Measurements from ENCODE around the gene ZNF8.

Gene ZNF8

GRCh38 chr19:58338336-58338735 lies 59.6 kb downstream of the ZNF8 start:
- no peak overlapping the region for H3K4me2 ChIP-seq (ENCODE audit: low read depth, low read length, poor library complexity, severe bottlenecking)
- H2AFZ ChIP-seq (ENCODE audit: low read length): no peak overlapping the region
- no peaks in the 10 kb centered on the region for H3K27me3 ChIP-seq (ENCODE audit: insufficient read depth, low read length, poor library complexity, severe bottlenecking)
- H3K9me2 ChIP-seq (replicated peaks; ENCODE audit: low read depth, low read length): no peaks in the 10 kb centered on the region
- no peaks in the 10 kb centered on the region for H4K20me1 ChIP-seq (ENCODE audit: insufficient read depth, low read length, poor library complexity, severe bottlenecking)
- peaks cover 21% of the 10 kb centered on the region for H3K4me1 ChIP-seq (ENCODE audit: insufficient read depth, low read length, poor library complexity, severe bottlenecking)
- no peaks in the 10 kb centered on the region for H3K9me3 ChIP-seq (ENCODE audit: insufficient read depth, low read depth, low read length)
- no peak overlapping the region for H3K9ac ChIP-seq (ENCODE audit: low read depth, low read length, poor library complexity, severe bottlenecking)
- TF ChIP-seq CTCF (conservative IDR thresholded peaks at IDR 0.05; ENCODE audit: low read length) (no peak), EZH2phosphoT487 (IDR thresholded peaks at IDR 0.05; ENCODE audit: borderline replicate concordance) (no peak)
- no peaks in the 10 kb centered on the region for H3K36me3 ChIP-seq (ENCODE audit: insufficient read depth, low read length)
- H3K79me2 ChIP-seq (ENCODE audit: insufficient read depth, low read length): no peaks in the 10 kb centered on the region
- H3K4me3 ChIP-seq (ENCODE audit: low read length, poor library complexity, severe bottlenecking): no peak overlapping the region
- no peaks in the 10 kb centered on the region for H3F3A ChIP-seq (ENCODE audit: low read depth)

- TF ChIP-seq EZH2phosphoT487 (IDR thresholded peaks at IDR 0.05; ENCODE audit: borderline replicate concordance): no peak
- peak; percentile 50 for TF ChIP-seq CTCF (conservative IDR thresholded peaks at IDR 0.05; ENCODE audit: low read length)
- Histone ChIP-seq H3K9me2 (replicated peaks; ENCODE audit: low read depth, low read length) (no peaks in the 10 kb centered on the region), H3K79me2 (ENCODE audit: insufficient read depth, low read length) (no peaks in the 10 kb centered on the region), H3K4me3 (ENCODE audit: low read length, poor library complexity, severe bottlenecking) (peak overlapping the region; percentile 0), H3K4me1 (ENCODE audit: insufficient read depth, low read length, poor library complexity, severe bottlenecking) (peaks cover 20% of the 10 kb centered on the region), H3K27me3 (ENCODE audit: insufficient read depth, low read length, poor library complexity, severe bottlenecking) (no peaks in the 10 kb centered on the region), H4K20me1 (ENCODE audit: insufficient read depth, low read length, poor library complexity, severe bottlenecking) (no peaks in the 10 kb centered on the region), H2AFZ (ENCODE audit: low read length) (no peak overlapping the region), H3K9me3 (ENCODE audit: insufficient read depth, low read depth, low read length) (no peaks in the 10 kb centered on the region), H3F3A (ENCODE audit: low read depth) (no peaks in the 10 kb centered on the region), H3K4me2 (ENCODE audit: low read depth, low read length, poor library complexity, severe bottlenecking) (peak overlapping the region; percentile 52), H3K36me3 (ENCODE audit: insufficient read depth, low read length) (no peaks in the 10 kb centered on the region), H3K9ac (ENCODE audit: low read depth, low read length, poor library complexity, severe bottlenecking) (no peak overlapping the region)
These were observed 60.2 kb downstream of the ZNF8 start for GRCh38 chr19:58338825-58339558.

GRCh38 chr19:58345558-58345957 lies 66.8 kb downstream of the ZNF8 start:
- no peak overlapping the region for H3K9ac ChIP-seq (ENCODE audit: low read depth, low read length, poor library complexity, severe bottlenecking)
- no peaks in the 10 kb centered on the region for H3K36me3 ChIP-seq (ENCODE audit: insufficient read depth, low read length)
- peaks cover 25% of the 10 kb centered on the region for H3K79me2 ChIP-seq (ENCODE audit: insufficient read depth, low read length)
- no peaks in the 10 kb centered on the region for H3K9me2 ChIP-seq (replicated peaks; ENCODE audit: low read depth, low read length)
- H3F3A ChIP-seq (ENCODE audit: low read depth): no peaks in the 10 kb centered on the region
- TF ChIP-seq CTCF (conservative IDR thresholded peaks at IDR 0.05; ENCODE audit: low read length): no peak
- no peak for TF ChIP-seq EZH2phosphoT487 (IDR thresholded peaks at IDR 0.05; ENCODE audit: borderline replicate concordance)
- H3K27me3 ChIP-seq (ENCODE audit: insufficient read depth, low read length, poor library complexity, severe bottlenecking): no peaks in the 10 kb centered on the region
- H3K4me1 ChIP-seq (ENCODE audit: insufficient read depth, low read length, poor library complexity, severe bottlenecking): peaks cover 32% of the 10 kb centered on the region
- H2AFZ ChIP-seq (ENCODE audit: low read length): no peak overlapping the region
- no peaks in the 10 kb centered on the region for H4K20me1 ChIP-seq (ENCODE audit: insufficient read depth, low read length, poor library complexity, severe bottlenecking)
- peak overlapping the region; percentile 95 for H3K4me3 ChIP-seq (ENCODE audit: low read length, poor library complexity, severe bottlenecking)
- H3K4me2 ChIP-seq (ENCODE audit: low read depth, low read length, poor library complexity, severe bottlenecking): peak overlapping the region; percentile 84
- H3K9me3 ChIP-seq (ENCODE audit: insufficient read depth, low read depth, low read length): no peaks in the 10 kb centered on the region

Data from Loucy (cell line).